Spleen (tissue), 11 donors: ENCODE data around the gene HMCN2. TPM values are rescaled to one million over a fixed set of nuclear protein-coding genes. Genes with fewer than 3 reads are reported as not detected.
A peak's percentile ranks its signal among the peaks of the same experiment; 100 is the strongest.

Source experiments
- DNase-seq: peaks from one replicate; pipeline ENCODE4 v3.0.0-alpha.2; 2020
- H3K27ac ChIP-seq, 8 donors: fragments of 200-600 bp; sonication (generic) in 7 of 8; 1 replicate in 4 of 8; 2 replicates in 4 of 8; pipeline versions ENCODE4 v1.5.0 to v1.8.0; 2016 to 2021; ENCODE audit warnings: inconsistent platforms in 4 of 8, mild to moderate bottlenecking in 4 of 8, moderate library complexity in 1 of 8
- H3K27me3 ChIP-seq, 7 donors: fragments of 200-600 bp; sonication (generic) in 6 of 7; replicated peaks in 1 of 7; 1 replicate in 4 of 7; 2 replicates in 3 of 7; pipeline versions ENCODE4 v1.5.0 to v1.8.0; 2016 to 2021; ENCODE audit warnings: inconsistent platforms in 3 of 7, mild to moderate bottlenecking in 1 of 7
- H3K36me3 ChIP-seq, 6 donors: fragments of 200-600 bp; sonication (generic) in 5 of 6; 1 replicate in 4 of 6; 2 replicates in 2 of 6; pipeline versions ENCODE4 v1.5.0 to v1.8.0; 2016 to 2021; ENCODE audit warnings: inconsistent platforms in 2 of 6
- H3K4me1 ChIP-seq, 6 donors: fragments of 200-600 bp; sonication (generic) in 5 of 6; 1 replicate in 3 of 6; 2 replicates in 3 of 6; pipeline versions ENCODE4 v1.5.0 to v1.8.0; 2016 to 2021; ENCODE audit warnings: inconsistent platforms in 3 of 6
- H3K4me3 ChIP-seq, 8 donors: fragments of 200-600 bp; sonication (generic) in 7 of 8; 1 replicate in 4 of 8; 2 replicates in 4 of 8; pipeline versions ENCODE4 v1.5.0 to v1.8.0; 2016 to 2021; ENCODE audit warnings: inconsistent platforms in 4 of 8, mild to moderate bottlenecking in 4 of 8, moderate library complexity in 2 of 8
- H3K9me3 ChIP-seq, 8 donors: fragments of 200-600 bp; sonication (generic) in 7 of 8; 1 replicate in 4 of 8; 2 replicates in 4 of 8; pipeline versions ENCODE4 v1.5.0 to v1.8.0; 2016 to 2021; ENCODE audit warnings: inconsistent platforms in 4 of 8
- CTCF ChIP-seq, 11 experiments: fragments of 200-600 bp in 7 of 11; fragments of 450-650 bp in 4 of 11; sonication (generic) in 4 of 11; IDR thresholded peaks in 8 of 11; conservative IDR thresholded peaks in 3 of 11; 1 replicate in 7 of 11; 2 replicates in 4 of 11; pipeline versions ENCODE4 v1.4.0 to v1.8.0; 2016 to 2021; ENCODE audit warnings: antibody characterized with exemption in 11 of 11, inconsistent platforms in 4 of 11, mild to moderate bottlenecking in 1 of 11
- POLR2A ChIP-seq, 3 donors: fragments of 450-650 bp; IDR thresholded peaks; one replicate each; pipeline ENCODE4 v1.5.1; 2017; ENCODE audit warnings: antibody characterized with exemption in 3 of 3, mild to moderate bottlenecking in 1 of 3
- POLR2AphosphoS5 ChIP-seq, 3 donors: sonication (generic); formaldehyde crosslinking; IDR thresholded peaks; one replicate each; pipeline ENCODE4 v1.5.1; 2017; ENCODE audit warnings: antibody characterized with exemption in 3 of 3
- WGBS, 5 donors: extraction: QIAGEN DNeasy Blood & Tissue Kit in 3 of 5; methylation state at CpG; one replicate each; pipeline versions ENCODE4 v1.1.5 to v1.1.7; 2013 to 2018; 5-methylcytosine and 5-hydroxymethylcytosine counted together
- intact Hi-C: fragments of 100-400 bp; cut with DNase I; formaldehyde crosslinking; loops from one replicate; pipeline ENCODE4 v1.15.0; 2023; ENCODE audit warnings: low total_unique reads
- polyA plus RNA-seq, 3 donors: library from polyadenylated mRNA; stranded (reverse); fragments of 200-250 nt; gene quantifications; one replicate each; pipeline ENCODE4 v1.2.1, GENCODE V29; 2013
- total RNA-seq, 7 donors: library from RNA; depleted of rRNA in 3 of 7; stranded (reverse); fragments of >200 nt in 3 of 7; fragmentation: NEBNext Ultra II Directional in 4 of 7; extraction: Animal tissue kit (Norgen Biotek cat#: 25700) in 4 of 7; gene quantifications; one replicate each; pipeline versions ENCODE4 v1.1.0 to v1.2.1, GENCODE V29; 2016 to 2021
- donor health status: healthy with polysubstance abuse.
- donor health status: DM: no; HTN: no; CAD: no; lungs with moderate emphysema.
- donor health status: DM: no; HTN: no; CAD: no.
- donor health status: Bipolar disorder and iron deficiency.
- donor health status: healthy.
- donor health status: DM: no; HTN: no; CAD: no.
- donor health status: DM: yes; HTN: yes; CAD: no.

Gene HMCN2
- total and polyA plus RNA-seq, 10 donors = 0.09 to 1.9 (median 0.73) TPM

- no peaks in the 10 kb centered on the region for H3K36me3 ChIP-seq
- H3K27ac ChIP-seq = no peak overlapping the region
- WGBS, 5 donors = 85 to 91% (median 87%) methylated on average over 4 to 14 of the region's 14 CpGs
- TF ChIP-seq POLR2A (IDR thresholded peaks at IDR 0.05) (no peak), CTCF (IDR thresholded peaks at IDR 0.05 in 8 of 11, conservative IDR thresholded peaks at IDR 0.05 in 3 of 11) (no peak), POLR2AphosphoS5 (IDR thresholded peaks at IDR 0.05) (no peak)
- H3K4me1 ChIP-seq = peaks cover 0 to 7% (median 0%) of the 10 kb centered on the region in 6 donors
- DNase-seq = no peak
- no peak overlapping the region for H3K4me3 ChIP-seq
- peaks cover 0 to 96% (median 5%) of the 10 kb centered on the region in 7 donors for H3K27me3 ChIP-seq
- no peaks in the 10 kb centered on the region for H3K9me3 ChIP-seq
- intact Hi-C loops = no loop called here
Observed at GRCh38 chr9:130321539-130321938, 56.0 kb downstream of the HMCN2 start.

DNA sequence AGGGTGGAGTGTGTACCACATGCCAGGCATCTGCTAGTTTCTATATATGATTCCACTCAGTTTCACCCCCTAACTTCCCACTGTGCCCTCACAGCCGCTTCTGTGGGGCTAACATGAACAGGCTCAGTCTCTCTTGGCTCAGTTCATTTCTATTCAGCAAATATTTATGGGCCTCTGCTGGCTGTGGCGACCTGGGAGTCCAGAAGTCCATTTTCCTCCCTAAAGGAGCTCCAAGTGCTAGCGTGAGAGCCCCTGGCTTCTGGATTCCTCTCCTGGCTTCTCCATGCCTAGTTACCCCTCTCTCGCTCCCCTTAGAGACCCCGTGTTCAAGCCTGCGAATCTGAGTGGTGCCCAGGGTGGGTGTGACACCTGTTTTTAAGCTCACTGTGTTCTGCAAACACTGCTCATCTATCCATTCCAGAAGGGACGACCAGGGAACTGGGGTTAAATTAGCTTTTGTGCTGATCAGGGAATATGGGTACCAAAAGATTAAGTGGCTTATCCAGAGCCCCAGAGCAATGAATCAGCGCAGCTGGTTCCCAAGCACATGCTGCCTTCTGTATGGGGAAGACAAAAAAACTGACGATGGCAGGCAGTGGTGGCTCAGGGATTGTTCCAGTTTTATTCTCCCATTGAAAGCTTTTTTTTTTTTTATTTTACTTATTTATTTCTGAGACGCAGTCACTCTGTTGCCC lies 57.6 kb downstream of the HMCN2 start:
- Histone ChIP-seq H3K9me3 (no peaks in the 10 kb centered on the region), H3K27ac (no peak overlapping the region), H3K27me3 (peaks cover 0 to 96% (median 21%) of the 10 kb centered on the region in 7 donors), H3K4me1 (peaks cover 0 to 14% (median 0%) of the 10 kb centered on the region in 6 donors), H3K4me3 (no peak overlapping the region), H3K36me3 (no peaks in the 10 kb centered on the region)
- intact Hi-C loops = no loop called here
- TF ChIP-seq CTCF (IDR thresholded peaks at IDR 0.05 in 8 of 11, conservative IDR thresholded peaks at IDR 0.05 in 3 of 11) = no peak
- no peak for TF ChIP-seq POLR2A (IDR thresholded peaks at IDR 0.05)
- no peak for TF ChIP-seq POLR2AphosphoS5 (IDR thresholded peaks at IDR 0.05)
- WGBS, 5 donors = 74 to 90% (median 79%) methylated on average over 10 of the region's 10 CpGs
- no peak for DNase-seq

- Histone ChIP-seq H3K4me3 (no peak overlapping the region), H3K4me1 (peaks cover 0 to 13% (median 0%) of the 10 kb centered on the region in 6 donors), H3K36me3 (no peaks in the 10 kb centered on the region), H3K9me3 (no peaks in the 10 kb centered on the region), H3K27ac (no peak overlapping the region), H3K27me3 (peaks cover 0 to 94% (median 24%) of the 10 kb centered on the region in 7 donors)
- DNase-seq = no peak
- WGBS, 5 donors = 77 to 92% (median 87%) methylated on average over 4 to 7 of the region's 7 CpGs
- intact Hi-C loops = no loop called here
- TF ChIP-seq POLR2A (IDR thresholded peaks at IDR 0.05) (no peak), CTCF (IDR thresholded peaks at IDR 0.05 in 8 of 11, conservative IDR thresholded peaks at IDR 0.05 in 3 of 11) (no peak), POLR2AphosphoS5 (IDR thresholded peaks at IDR 0.05) (no peak)
Observed at GRCh38 chr9:130325921-130326320, 60.4 kb downstream of the HMCN2 start.

DNA sequence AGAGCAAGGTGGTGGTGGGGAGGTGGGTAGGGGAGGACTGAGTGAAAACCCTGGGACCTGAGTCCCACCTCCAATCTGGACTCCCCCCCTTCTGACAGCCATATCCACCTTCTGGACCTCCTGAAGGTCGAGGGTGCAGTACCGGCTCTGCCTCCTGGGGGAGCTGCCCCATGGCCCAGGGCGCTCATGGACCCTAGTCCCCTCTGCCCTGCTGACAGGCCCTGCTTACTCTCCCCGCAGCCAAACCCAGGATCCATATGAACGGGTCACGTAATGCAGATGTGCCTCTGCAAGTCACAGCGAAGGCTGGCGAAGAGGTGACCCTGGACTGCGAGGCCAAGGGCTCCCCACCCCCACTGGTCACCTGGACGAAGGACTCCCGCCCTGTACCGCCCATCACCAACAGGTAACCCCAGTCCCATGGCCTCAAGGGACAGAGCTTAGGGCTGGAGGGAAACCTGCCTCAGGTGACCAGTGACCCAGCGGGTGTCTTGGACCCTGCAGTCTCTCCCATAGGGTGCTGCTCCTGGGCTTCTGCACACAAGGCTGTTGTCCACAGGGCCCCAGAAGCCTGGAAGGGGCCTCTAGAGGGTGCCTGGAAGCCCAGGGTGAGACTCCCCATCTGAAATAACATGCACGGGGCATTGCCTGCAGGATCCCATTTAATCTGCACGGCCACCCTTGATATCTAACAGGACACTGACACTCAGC lies 61.7 kb downstream of the HMCN2 start:
- peaks cover 0 to 96% (median 24%) of the 10 kb centered on the region in 7 donors for H3K27me3 ChIP-seq
- intact Hi-C loops = no loop called here
- H3K27ac ChIP-seq = peak overlapping the region in 3 of 8 donors; percentile 55 to 68 (median 57)
- no peak for DNase-seq
- H3K4me3 ChIP-seq = no peak overlapping the region
- TF ChIP-seq POLR2AphosphoS5 (IDR thresholded peaks at IDR 0.05) (no peak), POLR2A (IDR thresholded peaks at IDR 0.05) (no peak), CTCF (IDR thresholded peaks at IDR 0.05 in 8 of 11, conservative IDR thresholded peaks at IDR 0.05 in 3 of 11) (no peak)
- H3K9me3 ChIP-seq = no peaks in the 10 kb centered on the region
- H3K4me1 ChIP-seq = peaks cover 0 to 12% (median 0%) of the 10 kb centered on the region in 6 donors
- 72 to 83% (median 76%) methylated on average over 14 to 15 of the region's 15 CpGs for WGBS, 5 donors
- H3K36me3 ChIP-seq = no peaks in the 10 kb centered on the region
